ENCODE results near the gene NBL1. TPM values are rescaled to one million over a fixed set of nuclear protein-coding genes. Genes with fewer than 3 reads are reported as not detected.

Gene NBL1
- polyA plus RNA-seq, 10 donors = 21.7 to 79.8 (median 34.8) TPM

- DNase-seq = no peak
Observed at GRCh38 chr1:19696820-19697219, 52.7 kb downstream of the NBL1 start.

- DNase-seq = no peak
Observed at GRCh38 chr1:19698181-19698580, 54.1 kb downstream of the NBL1 start.

GRCh38 chr1:19700079-19700777 lies 56.1 kb downstream of the NBL1 start:
- no peak for DNase-seq

- DNase-seq = no peak
Observed at GRCh38 chr1:19703280-19703679, 59.2 kb downstream of the NBL1 start.

- DNase-seq = peak; percentile 49 to 81 (median 66)
Observed at GRCh38 chr1:19704247-19705113, 60.4 kb downstream of the NBL1 start.

- no peak for DNase-seq
Observed at GRCh38 chr1:19705464-19705863, 61.4 kb downstream of the NBL1 start.

- no peak for DNase-seq
Observed at GRCh38 chr1:19706136-19706535, 62.0 kb downstream of the NBL1 start.

Other genes with a start within 250 kb of the NBL1 start
- 100 to 1,000 TPM; 218 to 290 (median 246) TPM for gene CAPZB, start 158.8 kb upstream of the NBL1 start, polyA plus RNA-seq (ENCODE audit: insufficient read length in 10 of 10)
- gene HTR6, start 20.6 kb downstream of the NBL1 start, polyA plus RNA-seq (ENCODE audit: insufficient read length in 10 of 10) = not detected
- gene TMCO4, start 155.6 kb downstream of the NBL1 start, polyA plus RNA-seq (ENCODE audit: insufficient read length in 10 of 10) = 1 to 10 TPM; 1.6 to 3.8 (median 2.5) TPM
- not detected for gene RNF186, start 171.0 kb downstream of the NBL1 start, polyA plus RNA-seq (ENCODE audit: insufficient read length in 10 of 10)
- gene OTUD3, start 238.1 kb downstream of the NBL1 start, polyA plus RNA-seq (ENCODE audit: insufficient read length in 10 of 10) = 10 to 100 TPM in 2 of 10 donors, 1 to 10 TPM in 8; 4.9 to 13.1 (median 6.7) TPM